LNCAP (cell line): ENCODE data around the gene ZNF579.

Experiments
- CTCF ChIP-seq: fragments of 450-650 bp; IDR thresholded peaks from 2 replicates; pipeline ENCODE4 v1.5.1; 2017; ENCODE audit warnings: mild to moderate bottlenecking

ZNF579 gene

GRCh38 chr19:55543567-55543966, 37.1 kb downstream of the ZNF579 start:
- TF ChIP-seq CTCF: no peak

- TF ChIP-seq CTCF: no peak
Measured at GRCh38 chr19:55542292-55542855, 38.3 kb downstream of the ZNF579 start.

- no peak for TF ChIP-seq CTCF
Measured at GRCh38 chr19:55541091-55541490, 39.6 kb downstream of the ZNF579 start.

- TF ChIP-seq CTCF: no peak
Measured at GRCh38 chr19:55540619-55541018, 40.0 kb downstream of the ZNF579 start.

GRCh38 chr19:55539090-55539984, 41.3 kb downstream of the ZNF579 start:
- no peak for TF ChIP-seq CTCF

- no peak for TF ChIP-seq CTCF
Measured at GRCh38 chr19:55538132-55538531, 42.5 kb downstream of the ZNF579 start.

GRCh38 chr19:55537741-55538111, 42.9 kb downstream of the ZNF579 start:
- no peak for TF ChIP-seq CTCF
